Gastrocnemius medialis (tissue), 4 donors: Measurements from ENCODE around the gene EBP. TPM values are rescaled to one million over a fixed set of nuclear protein-coding genes. Genes with fewer than 3 reads are reported as not detected.
"Not testable (repeated sequence)": the region's sequence is repeated elsewhere in the genome, so short reads cannot be mapped to it uniquely, and the experiment has no call there.

ENCODE experiments used
- ATAC-seq, 2 donors: fragments of 150-250 bp; one replicate each; pipeline ENCODE4 v1.9.1; 2016
- DNase-seq, 2 donors: peaks; one replicate each; pipeline ENCODE4 v3.0.0-alpha.2; 2019
- H3K27ac ChIP-seq, 4 donors: fragments of 200-600 bp; sonication (generic); 1 replicate in 1 of 4; 2 replicates in 3 of 4; pipeline ENCODE4 v1.5.1; 2016 to 2018; ENCODE audit warnings: mild to moderate bottlenecking in 2 of 4, moderate library complexity in 1 of 4
- H3K27me3 ChIP-seq, 3 donors: fragments of 200-600 bp; sonication (generic) in 2 of 3; 1 replicate in 1 of 3; 2 replicates in 2 of 3; pipeline versions ENCODE4 v1.5.1 to v1.6.0; 2016 to 2019; ENCODE audit warnings: mild to moderate bottlenecking in 1 of 3, moderate library complexity in 1 of 3
- H3K36me3 ChIP-seq, 2 donors: fragments of 200-600 bp; sonication (generic) in 1 of 2; one replicate each; pipeline ENCODE4 v1.5.1; 2017 to 2018
- H3K4me1 ChIP-seq, 2 donors: fragments of 200-600 bp; sonication (generic) in 1 of 2; one replicate each; pipeline ENCODE4 v1.5.1; 2016 to 2017; ENCODE audit warnings: mild to moderate bottlenecking in 2 of 2
- H3K4me3 ChIP-seq, 4 donors: fragments of 200-600 bp; sonication (generic) in 3 of 4; 1 replicate in 1 of 4; 2 replicates in 3 of 4; pipeline ENCODE4 v1.5.1; 2016 to 2019; ENCODE audit warnings: mild to moderate bottlenecking in 2 of 4
- H3K9me3 ChIP-seq, 3 donors: fragments of 200-600 bp; sonication (generic) in 2 of 3; 1 replicate in 1 of 3; 2 replicates in 2 of 3; pipeline ENCODE4 v1.5.1; 2016 to 2019
- POLR2A ChIP-seq, 2 donors: fragments of 450-650 bp; IDR thresholded peaks; one replicate each; pipeline ENCODE4 v1.6.1; 2017; ENCODE audit warnings: antibody characterized with exemption in 2 of 2, mild to moderate bottlenecking in 2 of 2, moderate library complexity in 2 of 2
- in situ Hi-C, 4 donors: fragments of 200-750 bp; cut with MboI; loops; one replicate each; pipeline versions ENCODE4 v1.15.0 to v1.8.0; 2017; ENCODE audit warnings: low sequenced_read_pairs in 4 of 4
- intact Hi-C: fragments of 100-400 bp; cut with DNase I; formaldehyde crosslinking; loops from one replicate; pipeline ENCODE4 v1.15.1; 2023; ENCODE audit warnings: low total_unique reads
- total RNA-seq, 4 donors: library from RNA; depleted of rRNA; stranded (reverse); fragments of >200 nt; gene quantifications; one replicate each; pipeline versions ENCODE4 v1.1.0 to v1.2.3, GENCODE V29; 2016
- TF ChIP-seq, protein P1 (sequence below), 5 experiments: fragments of 450-650 bp in 3 of 5; fragments of 200-600 bp in 2 of 5; sonication (generic) in 2 of 5; IDR thresholded peaks in 4 of 5; conservative IDR thresholded peaks in 1 of 5; 1 replicate in 4 of 5; 2 replicates in 1 of 5; pipeline ENCODE4 v1.5.1; 2016 to 2019; ENCODE audit warnings: antibody characterized with exemption in 5 of 5, mild to moderate bottlenecking in 3 of 5, moderate library complexity in 3 of 5

Gene EBP
- total RNA-seq, 4 donors from 2014 or later = 2.7 to 5.3 (median 4.3) TPM

DNA sequence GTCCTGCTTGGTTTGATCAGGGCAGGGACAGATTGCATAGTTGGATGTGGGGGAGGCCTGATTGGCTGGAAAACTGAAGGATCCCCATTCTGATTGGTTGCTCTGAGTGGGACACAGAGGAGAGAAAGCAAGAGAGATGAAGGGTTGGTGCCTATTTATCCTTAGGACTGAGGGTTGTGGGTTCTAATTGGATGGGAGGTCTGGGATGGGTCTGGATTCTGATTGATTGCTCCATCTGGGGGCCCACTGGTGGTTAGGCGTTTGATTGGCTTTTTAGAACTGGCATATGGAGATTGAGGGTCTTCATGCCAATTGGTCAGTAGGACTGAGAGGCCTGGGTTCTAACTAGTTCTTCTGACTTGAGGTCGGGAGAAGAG lies 644 bp upstream of the EBP start:
- no peaks in the 10 kb centered on the region for H3K9me3 ChIP-seq
- no peak for DNase-seq
- in situ Hi-C loops = no loop called here
- intact Hi-C loops = loop anchor here (5.0 kb wide), 1 partner anchor 44 kb away; the partner anchor contains the start of gene FTSJ1
- no peak overlapping the region for H3K27ac ChIP-seq
- peak overlapping the region in 3 of 4 donors; percentile 62 to 66 (median 62) for H3K4me3 ChIP-seq
- no peak for ATAC-seq
- no peak for TF ChIP-seq POLR2A (IDR thresholded peaks at IDR 0.05)
- TF ChIP-seq, protein P1, sequence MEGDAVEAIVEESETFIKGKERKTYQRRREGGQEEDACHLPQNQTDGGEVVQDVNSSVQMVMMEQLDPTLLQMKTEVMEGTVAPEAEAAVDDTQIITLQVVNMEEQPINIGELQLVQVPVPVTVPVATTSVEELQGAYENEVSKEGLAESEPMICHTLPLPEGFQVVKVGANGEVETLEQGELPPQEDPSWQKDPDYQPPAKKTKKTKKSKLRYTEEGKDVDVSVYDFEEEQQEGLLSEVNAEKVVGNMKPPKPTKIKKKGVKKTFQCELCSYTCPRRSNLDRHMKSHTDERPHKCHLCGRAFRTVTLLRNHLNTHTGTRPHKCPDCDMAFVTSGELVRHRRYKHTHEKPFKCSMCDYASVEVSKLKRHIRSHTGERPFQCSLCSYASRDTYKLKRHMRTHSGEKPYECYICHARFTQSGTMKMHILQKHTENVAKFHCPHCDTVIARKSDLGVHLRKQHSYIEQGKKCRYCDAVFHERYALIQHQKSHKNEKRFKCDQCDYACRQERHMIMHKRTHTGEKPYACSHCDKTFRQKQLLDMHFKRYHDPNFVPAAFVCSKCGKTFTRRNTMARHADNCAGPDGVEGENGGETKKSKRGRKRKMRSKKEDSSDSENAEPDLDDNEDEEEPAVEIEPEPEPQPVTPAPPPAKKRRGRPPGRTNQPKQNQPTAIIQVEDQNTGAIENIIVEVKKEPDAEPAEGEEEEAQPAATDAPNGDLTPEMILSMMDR (IDR thresholded peaks at IDR 0.05 in 4 of 5, conservative IDR thresholded peaks at IDR 0.05 in 1 of 5) = no peak
- H3K4me1 ChIP-seq = peaks cover 0 to 4% of the 10 kb centered on the region in 2 donors
- H3K36me3 ChIP-seq = no peaks in the 10 kb centered on the region
- no peaks in the 10 kb centered on the region for H3K27me3 ChIP-seq

DNA sequence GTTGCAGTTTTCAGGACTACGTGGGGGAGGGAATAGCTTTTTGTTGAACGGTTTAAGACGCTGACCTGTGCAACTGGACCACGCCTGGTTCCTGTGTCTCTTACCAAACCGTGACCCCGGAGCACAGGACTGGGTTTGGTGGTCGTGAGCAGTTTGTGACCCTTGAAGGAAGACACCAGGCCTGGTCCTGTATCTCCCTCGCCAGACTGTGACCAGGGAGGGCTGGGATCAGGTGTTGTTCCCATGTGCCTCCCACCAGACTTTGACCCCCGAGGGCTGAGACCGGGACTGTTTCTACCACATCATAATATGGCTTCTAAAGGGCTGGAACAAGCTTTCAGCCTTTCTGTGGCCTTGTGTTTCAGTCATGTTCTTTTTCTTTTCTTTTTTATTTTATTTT lies 683 bp downstream of the EBP start:
- Histone ChIP-seq H3K36me3 (no peaks in the 10 kb centered on the region), H3K27me3 (no peaks in the 10 kb centered on the region), H3K27ac (peak overlapping the region; percentile 58 to 77 (median 64)), H3K9me3 (no peaks in the 10 kb centered on the region), H3K4me3 (peak overlapping the region; percentile 59 to 66 (median 62)), H3K4me1 (peaks cover 0 to 4% of the 10 kb centered on the region in 2 donors)
- ATAC-seq = no peak
- in situ Hi-C loops = no loop called here
- TF ChIP-seq, protein P1 (IDR thresholded peaks at IDR 0.05 in 4 of 5, conservative IDR thresholded peaks at IDR 0.05 in 1 of 5) = no peak
- no peak for TF ChIP-seq POLR2A (IDR thresholded peaks at IDR 0.05)
- intact Hi-C loops = loop anchor here (5.0 kb wide), 1 partner anchor 45 kb away; the partner anchor contains the start of gene FTSJ1
- no peak for DNase-seq

DNA sequence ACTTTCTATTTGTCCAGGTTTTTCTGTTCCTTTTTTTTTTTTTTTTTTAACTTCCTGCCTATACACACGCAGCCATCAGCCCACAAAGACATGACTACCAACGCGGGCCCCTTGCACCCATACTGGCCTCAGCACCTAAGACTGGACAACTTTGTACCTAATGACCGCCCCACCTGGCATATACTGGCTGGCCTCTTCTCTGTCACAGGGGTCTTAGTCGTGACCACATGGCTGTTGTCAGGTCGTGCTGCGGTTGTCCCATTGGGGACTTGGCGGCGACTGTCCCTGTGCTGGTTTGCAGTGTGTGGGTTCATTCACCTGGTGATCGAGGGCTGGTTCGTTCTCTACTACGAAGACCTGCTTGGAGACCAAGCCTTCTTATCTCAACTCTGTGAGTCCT lies 2.1 kb downstream of the EBP start:
- no peak for ATAC-seq
- in situ Hi-C loops (no loop called here), intact Hi-C loops (loop anchor here (5.0 kb wide), 1 partner anchor 46 kb away; the partner anchor contains the start of gene FTSJ1)
- Histone ChIP-seq H3K9me3 (no peaks in the 10 kb centered on the region), H3K27me3 (no peaks in the 10 kb centered on the region), H3K4me3 (no peak overlapping the region), H3K4me1 (peaks cover 0 to 4% of the 10 kb centered on the region in 2 donors), H3K27ac (no peak overlapping the region), H3K36me3 (no peaks in the 10 kb centered on the region)
- TF ChIP-seq, protein P1 (IDR thresholded peaks at IDR 0.05 in 4 of 5, conservative IDR thresholded peaks at IDR 0.05 in 1 of 5) = no peak
- no peak for TF ChIP-seq POLR2A (IDR thresholded peaks at IDR 0.05)
- DNase-seq = no peak

DNA sequence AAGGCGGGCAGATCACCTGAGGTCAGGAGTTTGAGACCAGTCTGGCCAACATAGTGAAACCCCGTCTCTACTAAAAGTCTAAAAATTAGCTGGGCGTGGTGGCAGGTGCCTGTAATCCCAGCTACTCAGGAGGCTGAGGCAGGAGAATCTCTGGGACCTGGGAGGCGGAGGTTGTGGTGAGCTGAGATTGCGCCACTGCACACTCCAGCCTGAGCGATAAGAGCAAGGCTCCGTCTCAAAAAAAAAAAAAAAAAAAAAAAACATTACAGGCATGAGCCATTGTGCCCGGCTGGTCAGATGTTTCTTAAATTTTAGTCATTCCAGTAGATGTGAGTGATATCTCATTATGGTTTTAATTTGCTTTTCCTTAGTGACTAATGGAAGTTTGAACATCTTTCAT lies 4.2 kb downstream of the EBP start:
- DNase-seq, in situ Hi-C loops, H3K4me3 ChIP-seq, H3K27me3 ChIP-seq, H3K4me1 ChIP-seq, H3K27ac ChIP-seq, ATAC-seq, H3K36me3 ChIP-seq, H3K9me3 ChIP-seq, intact Hi-C loops: not testable (repeated sequence)

DNA sequence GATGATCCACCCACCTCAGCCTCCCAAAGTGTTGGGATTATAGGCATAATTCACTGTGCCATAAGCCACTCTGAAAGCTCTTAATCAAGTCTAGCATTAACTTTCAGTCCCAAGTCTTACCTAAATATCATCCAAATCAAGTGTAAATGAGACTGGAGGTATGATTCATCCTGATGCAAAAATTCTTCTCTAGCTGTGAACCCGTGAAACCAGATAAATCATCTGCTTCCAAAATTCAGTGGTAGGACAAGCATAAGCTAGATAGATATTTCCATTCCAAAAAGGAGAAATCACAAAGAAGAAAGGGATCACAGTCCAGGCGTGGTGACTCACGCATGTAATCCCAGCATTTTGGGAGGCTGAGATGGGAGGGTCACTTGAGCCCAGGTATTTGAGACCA lies 9.1 kb downstream of the EBP start:
- Histone ChIP-seq H3K4me3 (no peak overlapping the region), H3K27ac (no peak overlapping the region), H3K36me3 (no peaks in the 10 kb centered on the region), H3K9me3 (no peaks in the 10 kb centered on the region), H3K27me3 (no peaks in the 10 kb centered on the region), H3K4me1 (no peaks in the 10 kb centered on the region)
- TF ChIP-seq, protein P1 (IDR thresholded peaks at IDR 0.05 in 4 of 5, conservative IDR thresholded peaks at IDR 0.05 in 1 of 5) = no peak
- TF ChIP-seq POLR2A (IDR thresholded peaks at IDR 0.05) = no peak
- in situ Hi-C loops = no loop called here
- no peak for DNase-seq
- intact Hi-C loops = loop anchor here (10.0 kb wide), 1 partner anchor 274 kb away; the partner anchor contains the start of gene HDAC6
- no peak for ATAC-seq
